Tibial nerve (tissue), 3 donors: ENCODE data around the gene SPTLC1.

Source experiments
- CTCF ChIP-seq, 5 experiments: fragments of 200-600 bp in 3 of 5; fragments of 450-650 bp in 2 of 5; sonication (generic) in 3 of 5; IDR thresholded peaks; one replicate each; pipeline ENCODE4 v1.5.1; 2016 to 2019; ENCODE audit warnings: antibody characterized with exemption in 5 of 5, mild to moderate bottlenecking in 3 of 5, moderate library complexity in 2 of 5
- POLR2A ChIP-seq, 2 donors: fragments of 450-650 bp; IDR thresholded peaks; one replicate each; pipeline ENCODE4 v1.6.1; 2017; ENCODE audit warnings: antibody characterized with exemption in 2 of 2, mild to moderate bottlenecking in 2 of 2, moderate library complexity in 2 of 2

DNA sequence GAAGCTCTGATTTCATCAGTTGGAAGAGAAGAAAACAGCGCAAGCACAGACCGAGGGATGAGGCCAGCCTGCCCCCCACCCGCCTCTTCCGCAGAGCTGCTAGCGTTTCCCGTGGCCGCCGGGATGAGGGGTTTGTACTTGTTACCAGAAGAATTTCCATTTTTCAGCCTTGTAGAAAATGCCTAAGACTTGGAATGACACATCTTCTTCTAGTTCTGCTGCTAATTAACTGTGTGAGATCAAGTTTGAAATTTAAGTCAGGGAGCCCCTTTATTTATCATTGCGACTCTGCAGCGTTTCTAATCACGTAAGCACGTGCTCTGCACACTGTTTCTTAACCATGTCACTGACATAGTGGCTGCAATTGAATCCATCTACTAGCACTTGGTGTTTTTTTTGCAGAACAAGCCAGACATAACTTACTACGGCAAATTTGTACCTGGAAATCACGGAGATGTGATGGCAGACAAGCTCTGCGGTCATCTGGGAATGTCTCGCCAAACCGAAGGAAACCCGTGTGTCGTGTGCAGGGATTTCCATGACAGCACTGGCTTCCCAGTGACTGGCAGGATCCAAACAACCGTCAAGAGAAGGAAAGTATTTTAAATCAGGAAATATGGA is 123.4 kb downstream of the SPTLC1 start:
- TF ChIP-seq CTCF (IDR thresholded peaks at IDR 0.05) (no peak), POLR2A (IDR thresholded peaks at IDR 0.05) (no peak)
